MM.1S (cell line): ENCODE results near the gene SLC44A1.

Experiments used
- DNase-seq: peaks from one replicate; pipeline ENCODE4 v3.0.0-alpha.2; 2015
- H2AFZ ChIP-seq: fragments of 300-600 bp; sonication (generic); 2 replicates; pipeline ENCODE4 v1.6.0; 2016; ENCODE audit warnings: antibody characterized with exemption, low read length
- H3F3A ChIP-seq: fragments of 300-600 bp; sonication (generic); 2 replicates; pipeline ENCODE4 v1.6.1; 2016; ENCODE audit warnings: mild to moderate bottlenecking, antibody characterized with exemption, low read length, moderate library complexity, mixed read lengths; ENCODE audit not compliant: insufficient read depth
- H3K27ac ChIP-seq: fragments of 300-600 bp; sonication (generic); 2 replicates; pipeline ENCODE4 v1.5.1; 2016; ENCODE audit warnings: mild to moderate bottlenecking, low read length
- H3K27me3 ChIP-seq: fragments of 300-600 bp; sonication (generic); replicated peaks from 2 replicates; pipeline ENCODE4 v1.6.0; 2016; ENCODE audit warnings: low read length; ENCODE audit not compliant: insufficient read depth
- H3K36me3 ChIP-seq: fragments of 300-600 bp; sonication (generic); replicated peaks from 2 replicates; pipeline ENCODE4 v1.6.1; 2016; ENCODE audit warnings: mild to moderate bottlenecking, low read length, mixed read lengths; ENCODE audit not compliant: insufficient read depth
- H3K4me1 ChIP-seq: fragments of 300-600 bp; sonication (generic); 2 replicates; pipeline ENCODE4 v1.6.1; 2016; ENCODE audit warnings: low read length, mixed read lengths
- H3K4me2 ChIP-seq: fragments of 300-600 bp; sonication (generic); 2 replicates; pipeline ENCODE4 v1.6.0; 2016; ENCODE audit warnings: low read depth, low read length
- H3K4me3 ChIP-seq: fragments of 300-600 bp; sonication (generic); 2 replicates; pipeline ENCODE4 v1.5.1; 2016; ENCODE audit warnings: low read length, mixed read lengths
- H3K79me2 ChIP-seq: fragments of 300-600 bp; sonication (generic); 2 replicates; pipeline ENCODE4 v1.6.1; 2016; ENCODE audit warnings: mixed run types, low read length, mixed read lengths
- H3K9ac ChIP-seq: fragments of 300-600 bp; sonication (generic); 2 replicates; pipeline ENCODE4 v1.6.1; 2016; ENCODE audit warnings: low read length, mixed read lengths
- H3K9me2 ChIP-seq: fragments of 300-600 bp; sonication (generic); replicated peaks from 2 replicates; pipeline ENCODE4 v1.6.1; 2016; ENCODE audit warnings: mild to moderate bottlenecking, low read length, mixed read lengths; ENCODE audit not compliant: insufficient read depth
- H3K9me3 ChIP-seq: fragments of 300-600 bp; sonication (generic); replicated peaks from 2 replicates; pipeline ENCODE4 v1.6.1; 2016; ENCODE audit warnings: mild to moderate bottlenecking, low read length, mixed read lengths; ENCODE audit not compliant: insufficient read depth
- H4K20me1 ChIP-seq: fragments of 300-600 bp; sonication (generic); 2 replicates; pipeline ENCODE4 v1.6.1; 2016; ENCODE audit warnings: mild to moderate bottlenecking, low read length, moderate library complexity, mixed read lengths; ENCODE audit not compliant: insufficient read depth
- CTCF ChIP-seq: fragments of 300-600 bp; sonication (generic); IDR thresholded peaks from 2 replicates; pipeline ENCODE4 v1.5.1; 2016; ENCODE audit warnings: antibody characterized with exemption, low read length, mixed read lengths
- EZH2 ChIP-seq: fragments of 300-600 bp; sonication (generic); optimal IDR thresholded peaks from 2 replicates; pipeline ENCODE3; 2017; ENCODE audit warnings: low read depth, mild to moderate bottlenecking, antibody characterized with exemption, low read length, mixed read lengths
- EZH2phosphoT487 ChIP-seq: fragments of 300-600 bp; sonication (generic); IDR thresholded peaks from 2 replicates; pipeline ENCODE4 v1.6.1; 2018; ENCODE audit warnings: antibody characterized with exemption, low read length

Gene SLC44A1

GRCh38 chr9:105290954-105291353 is 46.5 kb downstream of the SLC44A1 start:
- H3K27me3 ChIP-seq = no peaks in the 10 kb centered on the region
- no peak overlapping the region for H3K27ac ChIP-seq
- 0 out of 2 replicates have a peak, but pooled peaks cover 12% of the 10 kb centered on the region for H4K20me1 ChIP-seq
- 0 out of 2 replicates have a peak, but pooled peaks cover 3% of the 10 kb centered on the region for H3F3A ChIP-seq
- no peaks in the 10 kb centered on the region for H3K9me3 ChIP-seq
- DNase-seq = no peak
- H3K9ac ChIP-seq = no peak overlapping the region
- H3K4me2 ChIP-seq = no peak overlapping the region
- peaks cover 96% of the 10 kb centered on the region for H3K79me2 ChIP-seq
- TF ChIP-seq EZH2 (no peak), EZH2phosphoT487 (no peak), CTCF (no peak)
- H3K4me3 ChIP-seq = no peak overlapping the region
- H3K36me3 ChIP-seq = no peaks in the 10 kb centered on the region; the same call in 1 of the 2 replicates
- peaks cover 17% of the 10 kb centered on the region; the same call in 1 of the 2 replicates for H3K4me1 ChIP-seq
- no peaks in the 10 kb centered on the region for H3K9me2 ChIP-seq
- H2AFZ ChIP-seq = no peak overlapping the region

GRCh38 chr9:105291422-105291859 is 47.0 kb downstream of the SLC44A1 start:
- no peaks in the 10 kb centered on the region for H3K9me2 ChIP-seq
- H3K79me2 ChIP-seq = peaks cover 96% of the 10 kb centered on the region
- no peak for TF ChIP-seq EZH2phosphoT487
- no peak for TF ChIP-seq CTCF
- no peak for TF ChIP-seq EZH2
- DNase-seq = no peak
- H3K36me3 ChIP-seq = no peaks in the 10 kb centered on the region; the same call in 1 of the 2 replicates
- no peak overlapping the region for H3K27ac ChIP-seq
- H3K4me3 ChIP-seq = no peak overlapping the region
- 0 out of 2 replicates have a peak, but pooled peaks cover 8% of the 10 kb centered on the region for H4K20me1 ChIP-seq
- H2AFZ ChIP-seq = no peak overlapping the region
- no peak overlapping the region for H3K9ac ChIP-seq
- no peaks in the 10 kb centered on the region for H3K9me3 ChIP-seq
- H3K27me3 ChIP-seq = no peaks in the 10 kb centered on the region
- 0 out of 2 replicates have a peak, but pooled peaks cover 3% of the 10 kb centered on the region for H3F3A ChIP-seq
- H3K4me2 ChIP-seq = no peak overlapping the region
- peaks cover 17% of the 10 kb centered on the region; the same call in 1 of the 2 replicates for H3K4me1 ChIP-seq

- no peaks in the 10 kb centered on the region for H3K27me3 ChIP-seq
- H3K36me3 ChIP-seq = no peaks in the 10 kb centered on the region; the same call in 1 of the 2 replicates
- no peak overlapping the region for H3K9ac ChIP-seq
- no peak overlapping the region for H2AFZ ChIP-seq
- peaks cover 97% of the 10 kb centered on the region for H3K79me2 ChIP-seq
- no peak overlapping the region for H3K4me3 ChIP-seq
- H3F3A ChIP-seq = 0 out of 2 replicates have a peak, but pooled peaks cover 3% of the 10 kb centered on the region
- H3K4me2 ChIP-seq = no peak overlapping the region
- no peaks in the 10 kb centered on the region for H3K9me2 ChIP-seq
- TF ChIP-seq CTCF (no peak), EZH2 (no peak), EZH2phosphoT487 (no peak)
- 0 out of 2 replicates have a peak, but pooled peaks cover 8% of the 10 kb centered on the region for H4K20me1 ChIP-seq
- no peaks in the 10 kb centered on the region for H3K9me3 ChIP-seq
- H3K27ac ChIP-seq = no peak overlapping the region
- DNase-seq = no peak
- H3K4me1 ChIP-seq = peaks cover 17% of the 10 kb centered on the region; the same call in 1 of the 2 replicates
Observed at GRCh38 chr9:105291938-105292337, 47.5 kb downstream of the SLC44A1 start.
